Spleen (tissue), 7 donors: ENCODE data around the gene PDGFC.

ENCODE experiments used
- POLR2A ChIP-seq, 3 donors: fragments of 450-650 bp; IDR thresholded peaks; one replicate each; pipeline ENCODE4 v1.5.1; 2017; ENCODE audit warnings: antibody characterized with exemption in 3 of 3, mild to moderate bottlenecking in 1 of 3
- POLR2AphosphoS5 ChIP-seq, 3 donors: sonication (generic); formaldehyde crosslinking; IDR thresholded peaks; one replicate each; pipeline ENCODE4 v1.5.1; 2017; ENCODE audit warnings: antibody characterized with exemption in 3 of 3
- TF ChIP-seq, protein P1 (sequence below), 11 experiments: fragments of 200-600 bp in 7 of 11; fragments of 450-650 bp in 4 of 11; sonication (generic) in 4 of 11; IDR thresholded peaks in 8 of 11; conservative IDR thresholded peaks in 3 of 11; 1 replicate in 7 of 11; 2 replicates in 4 of 11; pipeline versions ENCODE4 v1.4.0 to v1.8.0; 2016 to 2021; ENCODE audit warnings: antibody characterized with exemption in 11 of 11, inconsistent platforms in 4 of 11, mild to moderate bottlenecking in 1 of 11
- donor health status: DM: no; HTN: no; CAD: no; lungs with moderate emphysema.
- donor health status: DM: no; HTN: no; CAD: no.
- donor health status: DM: no; HTN: no; CAD: no.

DNA sequence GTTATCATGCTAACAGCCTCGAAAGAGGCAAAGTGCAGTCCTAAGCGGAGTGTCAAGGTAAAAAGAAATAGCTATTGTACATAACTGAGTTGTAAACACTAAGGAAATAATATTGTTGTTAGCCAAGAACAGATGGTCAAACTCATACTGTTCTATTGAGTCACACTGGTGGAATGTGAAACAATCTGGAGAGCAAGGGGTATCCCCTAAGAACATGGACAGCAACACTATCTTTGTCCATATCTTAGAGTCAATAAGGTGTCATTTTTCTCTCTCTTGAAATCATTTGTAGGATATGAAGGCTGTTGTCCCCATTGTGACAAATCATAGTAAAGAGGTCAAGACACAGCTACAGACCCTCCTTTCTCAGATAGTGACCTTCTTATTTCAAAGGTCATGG is 4.5 kb upstream of the PDGFC start:
- TF ChIP-seq, protein P1, sequence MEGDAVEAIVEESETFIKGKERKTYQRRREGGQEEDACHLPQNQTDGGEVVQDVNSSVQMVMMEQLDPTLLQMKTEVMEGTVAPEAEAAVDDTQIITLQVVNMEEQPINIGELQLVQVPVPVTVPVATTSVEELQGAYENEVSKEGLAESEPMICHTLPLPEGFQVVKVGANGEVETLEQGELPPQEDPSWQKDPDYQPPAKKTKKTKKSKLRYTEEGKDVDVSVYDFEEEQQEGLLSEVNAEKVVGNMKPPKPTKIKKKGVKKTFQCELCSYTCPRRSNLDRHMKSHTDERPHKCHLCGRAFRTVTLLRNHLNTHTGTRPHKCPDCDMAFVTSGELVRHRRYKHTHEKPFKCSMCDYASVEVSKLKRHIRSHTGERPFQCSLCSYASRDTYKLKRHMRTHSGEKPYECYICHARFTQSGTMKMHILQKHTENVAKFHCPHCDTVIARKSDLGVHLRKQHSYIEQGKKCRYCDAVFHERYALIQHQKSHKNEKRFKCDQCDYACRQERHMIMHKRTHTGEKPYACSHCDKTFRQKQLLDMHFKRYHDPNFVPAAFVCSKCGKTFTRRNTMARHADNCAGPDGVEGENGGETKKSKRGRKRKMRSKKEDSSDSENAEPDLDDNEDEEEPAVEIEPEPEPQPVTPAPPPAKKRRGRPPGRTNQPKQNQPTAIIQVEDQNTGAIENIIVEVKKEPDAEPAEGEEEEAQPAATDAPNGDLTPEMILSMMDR (IDR thresholded peaks at IDR 0.05 in 8 of 11, conservative IDR thresholded peaks at IDR 0.05 in 3 of 11): no peak
- TF ChIP-seq POLR2AphosphoS5 (IDR thresholded peaks at IDR 0.05) (no peak), POLR2A (IDR thresholded peaks at IDR 0.05) (no peak)
